GM19468 (cell line): Measurements from ENCODE around the gene CDC25A.

Experiments
- ATAC-seq: cut with Tn5 transposase; IDR thresholded peaks from one replicate; pipeline ENCODE4 v1.9.1; 2021; ENCODE audit warnings: mild to moderate bottlenecking, moderate library complexity, moderate number of reproducible peaks; ENCODE audit not compliant: unreplicated experiment; ENCODE audit errors: extremely low read depth

The CDC25A gene

DNA sequence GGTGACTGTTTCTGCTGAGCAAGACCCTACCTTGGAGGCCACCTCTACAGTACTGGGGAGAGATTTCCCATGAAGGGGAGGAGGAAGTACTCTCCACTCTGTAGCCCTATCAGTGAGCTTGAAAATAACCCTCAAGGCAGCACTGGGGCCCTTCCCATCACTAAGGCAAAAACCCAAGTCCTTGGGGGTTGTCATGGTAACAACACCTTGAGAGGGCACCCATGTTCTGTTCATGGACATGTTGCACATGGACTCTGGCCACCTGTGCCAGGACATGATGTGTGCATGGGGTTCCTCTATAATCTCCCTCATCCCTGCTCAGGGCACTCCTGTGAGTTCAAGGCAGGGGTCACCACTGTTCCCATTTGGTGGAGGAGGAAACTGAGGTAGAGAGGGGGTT is 10.9 kb upstream of the CDC25A start:
- no peak for ATAC-seq

- ATAC-seq = no peak
These were observed 8.4 kb upstream of the CDC25A start for GRCh38 chr3:48196611-48197010.

DNA sequence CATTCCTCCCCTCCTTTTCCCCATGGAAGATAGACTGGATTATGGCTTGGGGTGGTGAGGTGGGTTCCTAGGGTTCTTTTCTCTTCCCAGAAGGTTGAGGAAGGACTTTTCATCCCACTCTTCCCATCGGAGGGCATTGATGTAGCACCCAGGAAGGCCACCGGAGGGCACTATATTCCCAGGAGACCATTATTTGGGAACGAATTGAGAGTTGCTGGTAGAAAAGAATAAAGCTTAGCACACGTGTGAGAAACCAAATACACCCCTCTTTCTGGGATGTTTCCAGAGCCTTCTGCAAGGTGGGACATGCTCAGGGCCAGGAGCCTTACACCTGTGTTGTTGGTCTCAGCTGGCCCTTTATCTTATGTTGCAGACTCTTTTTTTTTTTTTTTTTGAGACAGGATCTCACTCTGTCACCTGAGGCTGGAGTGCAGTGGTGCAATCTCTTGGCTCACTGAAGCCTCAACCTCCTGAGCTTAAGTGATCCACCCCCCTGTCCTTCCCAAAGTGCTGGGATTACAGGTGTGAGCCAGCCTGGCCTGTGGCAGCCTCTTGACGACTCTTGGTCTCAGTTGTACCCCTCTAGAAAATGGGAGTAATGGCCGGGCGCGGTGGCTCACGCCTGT is 6.3 kb upstream of the CDC25A start:
- no peak for ATAC-seq

GRCh38 chr3:48190911-48191310 is 2.7 kb upstream of the CDC25A start:
- ATAC-seq = no peak

- no peak for ATAC-seq
These were observed 1.1 kb upstream of the CDC25A start for GRCh38 chr3:48189321-48189720.

- ATAC-seq = no peak
These were observed 495 bp downstream of the CDC25A start for GRCh38 chr3:48187579-48188265.

DNA sequence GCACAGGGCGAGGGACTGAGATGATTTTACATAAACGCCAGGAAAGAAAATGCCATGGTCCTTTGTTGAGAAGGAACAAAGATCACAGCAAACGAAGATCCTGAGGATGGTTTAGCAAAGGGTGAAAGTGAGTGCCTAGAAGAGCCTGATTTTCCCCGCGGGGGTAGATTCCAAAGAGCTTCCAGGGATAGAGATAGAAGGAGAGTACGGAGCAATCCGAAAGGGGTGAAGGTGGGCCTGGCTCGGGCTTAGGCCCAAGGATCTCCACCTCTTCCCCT is 977 bp downstream of the CDC25A start:
- no peak for ATAC-seq

- no peak for ATAC-seq
These were observed 1.5 kb downstream of the CDC25A start for GRCh38 chr3:48186631-48187300.

GRCh38 chr3:48185129-48185528 is 3.1 kb downstream of the CDC25A start:
- ATAC-seq = no peak

- no peak for ATAC-seq
These were observed 3.9 kb downstream of the CDC25A start for GRCh38 chr3:48184299-48184698.

- no peak for ATAC-seq
These were observed 7.5 kb downstream of the CDC25A start for GRCh38 chr3:48180531-48181253.

- no peak for ATAC-seq
These were observed 8.2 kb downstream of the CDC25A start for GRCh38 chr3:48180021-48180420.

DNA sequence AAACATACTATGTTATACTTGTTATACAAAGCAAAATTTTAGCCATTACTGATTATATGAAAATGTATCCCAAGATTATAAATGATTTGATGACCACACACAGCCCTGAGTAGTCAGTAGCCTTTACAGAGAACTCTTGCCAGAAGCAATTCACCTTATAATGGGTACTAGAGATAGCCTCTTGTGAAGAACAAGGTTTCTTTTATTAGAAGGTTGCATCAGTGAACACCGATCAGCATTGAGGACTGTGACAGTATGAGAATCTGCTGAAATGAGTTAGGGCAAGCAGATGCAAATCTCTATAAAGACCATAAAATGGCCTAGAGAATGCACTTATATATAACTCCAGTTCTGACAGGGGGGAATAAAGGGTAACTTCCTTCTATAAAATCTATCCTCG is 10.1 kb downstream of the CDC25A start:
- no peak for ATAC-seq

DNA sequence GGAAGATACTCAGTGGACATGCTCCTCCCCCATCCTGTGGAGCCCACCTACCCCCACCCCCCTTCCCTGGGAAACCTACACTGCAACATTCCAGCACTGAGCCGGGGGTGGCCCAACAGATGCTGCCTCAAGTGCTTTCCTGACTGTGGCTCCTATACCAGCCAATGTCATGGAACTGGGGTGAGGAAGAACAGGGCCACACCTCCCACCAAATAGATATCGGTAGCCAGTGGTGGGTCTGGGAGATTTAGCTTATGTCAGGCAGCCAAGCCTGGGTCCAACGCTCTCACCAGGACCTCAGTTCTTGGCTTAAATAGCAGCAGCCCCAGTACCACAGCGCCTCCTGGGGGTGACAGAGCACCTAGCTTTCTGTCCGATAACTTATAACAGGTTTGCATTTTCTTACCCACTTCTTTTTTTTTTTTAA is 30.3 kb downstream of the CDC25A start:
- ATAC-seq = no peak

GRCh38 chr3:48157202-48157840 is 30.9 kb downstream of the CDC25A start:
- no peak for ATAC-seq

DNA sequence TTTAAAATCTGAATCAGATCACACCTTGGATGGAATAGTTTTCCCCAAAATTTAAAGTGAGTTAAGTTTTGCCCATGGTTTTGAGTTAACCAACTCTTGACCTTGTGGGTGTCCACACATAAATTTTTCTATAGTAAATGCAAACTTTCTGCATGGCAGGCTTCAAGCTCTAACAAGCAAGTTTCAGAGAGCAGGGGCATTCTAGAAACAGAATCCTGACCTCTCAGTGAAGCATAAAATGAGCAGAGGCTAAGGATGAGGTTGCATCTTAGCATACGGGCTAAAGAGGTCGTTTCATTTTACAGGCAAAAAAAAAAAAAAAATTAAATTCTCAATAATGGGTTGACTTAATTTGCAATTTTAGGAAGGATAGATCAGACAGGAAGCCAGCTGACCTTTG is 32.1 kb downstream of the CDC25A start:
- ATAC-seq = no peak

DNA sequence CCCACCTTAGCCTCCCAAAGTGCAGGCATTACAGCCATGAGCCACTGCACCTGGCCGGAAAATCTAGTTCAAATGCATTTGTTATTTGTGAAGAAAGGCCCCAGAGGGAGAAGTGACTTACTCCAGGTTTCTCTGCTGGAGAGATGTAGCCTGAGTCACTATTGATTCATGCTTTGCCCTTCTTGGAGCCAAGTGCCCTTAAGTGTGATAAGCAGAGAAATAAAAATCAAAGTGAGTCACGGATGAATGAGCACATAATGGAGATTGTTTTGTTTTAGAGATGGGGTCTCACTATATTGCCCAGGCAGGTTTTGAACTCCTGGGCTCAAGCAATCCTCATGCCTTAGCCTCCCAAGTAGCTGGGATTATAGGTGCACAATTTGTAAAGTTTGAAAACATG is 33.1 kb downstream of the CDC25A start:
- ATAC-seq = no peak

GRCh38 chr3:48151807-48152427 is 36.3 kb downstream of the CDC25A start:
- ATAC-seq = no peak

DNA sequence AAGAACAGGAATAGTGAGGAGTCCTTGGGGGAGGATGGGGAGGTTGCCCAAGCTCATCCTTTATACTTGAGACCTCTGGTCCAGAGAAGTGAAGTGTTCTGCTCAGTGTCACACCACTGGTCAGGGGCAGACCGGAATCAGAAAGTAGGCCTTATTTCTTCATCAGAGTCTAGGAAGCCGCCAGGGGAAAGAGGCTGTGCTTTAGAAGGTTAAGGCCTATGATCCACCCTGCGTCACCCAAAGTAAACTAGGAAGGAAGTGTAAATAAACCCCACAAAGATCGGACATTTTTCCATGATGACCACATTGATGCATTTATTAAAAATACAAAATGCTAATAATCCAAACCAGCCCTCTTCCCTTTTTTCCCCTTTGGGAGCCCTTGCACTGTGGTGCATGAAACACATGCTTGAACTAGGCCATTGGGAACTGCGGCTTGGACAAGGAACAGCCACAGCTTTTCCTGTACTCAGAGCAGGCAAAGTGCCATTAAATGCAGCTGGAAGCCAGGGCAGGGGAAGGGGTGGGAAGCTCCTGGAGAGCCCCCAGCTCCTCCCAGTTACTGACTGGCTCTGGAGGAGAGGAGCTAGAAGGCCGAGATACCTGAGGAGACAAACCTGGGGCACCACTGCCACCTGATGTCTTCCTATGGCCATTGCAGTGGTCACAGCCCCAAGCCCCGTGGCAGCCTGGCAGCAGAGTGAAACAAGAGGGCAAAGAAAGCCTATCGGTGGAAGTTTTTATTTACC is 37.0 kb downstream of the CDC25A start:
- peak; percentile 32 for ATAC-seq

GRCh38 chr3:48143992-48144391 is 44.2 kb downstream of the CDC25A start:
- ATAC-seq = no peak
